ENCODE results near the gene VPREB3. TPM values are rescaled to one million over a fixed set of nuclear protein-coding genes. Genes with fewer than 3 reads are reported as not detected.

The VPREB3 gene
- total RNA-seq, 4 donors from 2014 or later: not detected

DNA sequence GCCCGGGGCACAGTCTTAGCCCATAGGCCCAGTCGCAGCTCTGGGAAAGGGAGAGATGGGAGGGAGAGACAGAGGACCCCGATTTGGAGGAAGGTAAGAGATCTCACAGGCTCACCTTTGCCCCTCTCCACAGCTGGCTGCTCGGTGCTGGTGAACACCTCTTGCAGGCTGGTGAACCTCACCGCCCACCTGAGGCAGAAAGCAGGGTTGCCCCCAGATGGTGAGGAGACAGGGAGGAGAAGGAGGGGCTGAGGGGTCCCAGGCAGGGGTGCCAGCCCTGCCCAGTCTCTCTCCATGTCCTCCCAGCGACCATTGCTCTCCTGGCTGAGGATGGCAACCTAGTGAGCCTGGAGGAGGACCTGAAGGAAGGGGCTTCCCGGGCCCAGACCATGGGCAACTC lies 9.7 kb upstream of the VPREB3 start:
- TF ChIP-seq POLR2AphosphoS5 (IDR thresholded peaks at IDR 0.05) (no peak), POLR2A (IDR thresholded peaks at IDR 0.05) (no peak), EP300 (IDR thresholded peaks at IDR 0.05) (no peak)
- TF ChIP-seq, protein P1, sequence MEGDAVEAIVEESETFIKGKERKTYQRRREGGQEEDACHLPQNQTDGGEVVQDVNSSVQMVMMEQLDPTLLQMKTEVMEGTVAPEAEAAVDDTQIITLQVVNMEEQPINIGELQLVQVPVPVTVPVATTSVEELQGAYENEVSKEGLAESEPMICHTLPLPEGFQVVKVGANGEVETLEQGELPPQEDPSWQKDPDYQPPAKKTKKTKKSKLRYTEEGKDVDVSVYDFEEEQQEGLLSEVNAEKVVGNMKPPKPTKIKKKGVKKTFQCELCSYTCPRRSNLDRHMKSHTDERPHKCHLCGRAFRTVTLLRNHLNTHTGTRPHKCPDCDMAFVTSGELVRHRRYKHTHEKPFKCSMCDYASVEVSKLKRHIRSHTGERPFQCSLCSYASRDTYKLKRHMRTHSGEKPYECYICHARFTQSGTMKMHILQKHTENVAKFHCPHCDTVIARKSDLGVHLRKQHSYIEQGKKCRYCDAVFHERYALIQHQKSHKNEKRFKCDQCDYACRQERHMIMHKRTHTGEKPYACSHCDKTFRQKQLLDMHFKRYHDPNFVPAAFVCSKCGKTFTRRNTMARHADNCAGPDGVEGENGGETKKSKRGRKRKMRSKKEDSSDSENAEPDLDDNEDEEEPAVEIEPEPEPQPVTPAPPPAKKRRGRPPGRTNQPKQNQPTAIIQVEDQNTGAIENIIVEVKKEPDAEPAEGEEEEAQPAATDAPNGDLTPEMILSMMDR (IDR thresholded peaks at IDR 0.05): no peak
- DNase-seq (ENCODE audit: low spot score in 2 of 2): no peak
- Histone ChIP-seq H3K27me3 (no peaks in the 10 kb centered on the region), H3K36me3 (peaks cover 2% of the 10 kb centered on the region), H3K9me3 (no peaks in the 10 kb centered on the region), H3K4me3 (no peak overlapping the region), H3K27ac (no peak overlapping the region), H3K4me1 (peaks cover 45% of the 10 kb centered on the region)
- WGBS: 71% methylated on average over 7 of the region's 7 CpGs

DNA sequence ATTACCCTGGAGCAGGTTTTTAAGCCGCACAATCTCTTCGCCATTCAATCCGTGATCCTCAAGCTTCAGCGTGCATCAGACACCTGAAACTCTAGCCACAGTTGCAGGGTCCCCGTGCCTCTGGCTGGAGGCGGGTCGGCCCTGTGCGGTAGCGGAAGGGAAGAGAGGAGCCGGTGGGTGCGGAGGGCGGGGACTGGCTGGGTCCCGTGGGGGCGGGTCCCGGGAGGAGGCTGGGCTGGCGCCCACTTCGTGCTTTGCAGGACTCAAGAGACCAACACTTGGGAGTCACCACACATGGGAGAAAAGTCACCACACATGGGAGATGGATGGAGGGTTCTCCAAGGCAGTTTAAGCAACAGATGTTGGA lies 9.3 kb upstream of the VPREB3 start:
- TF ChIP-seq POLR2AphosphoS5 (IDR thresholded peaks at IDR 0.05) (no peak), POLR2A (IDR thresholded peaks at IDR 0.05) (no peak), EP300 (IDR thresholded peaks at IDR 0.05) (no peak)
- TF ChIP-seq, protein P1 (IDR thresholded peaks at IDR 0.05): no peak
- no peak for DNase-seq (ENCODE audit: low spot score in 2 of 2)
- H3K4me1 ChIP-seq: peaks cover 41% of the 10 kb centered on the region

DNA sequence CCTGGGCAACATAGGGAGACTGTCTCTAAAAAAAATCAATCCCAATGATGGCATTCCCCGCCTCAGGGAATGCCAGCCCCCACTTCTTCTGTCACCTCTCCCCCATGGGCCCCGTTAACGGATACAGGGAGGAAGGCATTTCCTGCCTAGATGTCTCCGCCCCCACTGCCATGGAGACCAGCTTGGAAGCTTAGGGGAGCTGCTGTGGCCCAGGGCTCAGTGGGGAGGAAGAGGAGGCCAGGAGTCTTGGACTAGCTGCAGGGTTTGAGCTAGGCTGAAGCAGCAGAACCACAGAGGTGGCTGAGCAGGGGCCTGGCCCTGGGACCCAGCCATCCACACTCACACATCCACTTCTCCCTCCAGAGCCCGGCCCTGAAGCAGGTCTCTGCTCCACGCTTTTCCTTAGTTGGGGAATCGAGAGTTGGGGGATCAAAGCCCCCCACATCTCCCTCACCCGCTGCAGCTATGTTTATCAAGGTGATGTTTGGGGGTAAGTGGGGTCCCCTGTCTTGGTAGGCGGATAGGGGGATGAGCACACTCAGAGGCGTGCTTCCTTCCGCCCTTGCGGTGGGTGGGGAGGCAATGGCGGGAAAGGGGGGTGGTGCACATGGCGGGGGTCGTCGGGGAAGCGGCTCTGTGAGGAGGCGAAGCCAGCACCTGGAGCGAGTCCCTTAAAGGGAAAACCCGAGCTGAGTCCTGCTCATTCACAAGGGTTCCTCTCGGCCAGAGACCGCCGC lies 8.8 kb upstream of the VPREB3 start, which contains the start of gene C22orf15:
C22orf15 (plus strand) TSS at position 149 of the 737 bp plus-strand sequence; CDS start at position 466, 317 bp downstream.
- Histone ChIP-seq H3K27me3 (no peaks in the 10 kb centered on the region), H3K36me3 (peaks cover 2% of the 10 kb centered on the region), H3K9me3 (no peaks in the 10 kb centered on the region), H3K27ac (no peak within 1 kb of the TSS), H3K4me3 (peak within 1 kb of the TSS; percentile 19), H3K4me1 (peaks cover 37% of the 10 kb centered on the region)
- DNase-seq (ENCODE audit: low spot score in 2 of 2): no peak
- WGBS: 64% methylated on average over 22 of the region's 23 CpGs
- TF ChIP-seq, protein P1 (IDR thresholded peaks at IDR 0.05): no peak
- TF ChIP-seq EP300 (IDR thresholded peaks at IDR 0.05) (no peak), POLR2A (IDR thresholded peaks at IDR 0.05) (no peak), POLR2AphosphoS5 (IDR thresholded peaks at IDR 0.05) (no peak)

More for the DNA sequence above, 9.3 kb upstream of the VPREB3 start:
- Histone ChIP-seq H3K27ac (no peak overlapping the region), H3K36me3 (peaks cover 2% of the 10 kb centered on the region), H3K9me3 (no peaks in the 10 kb centered on the region), H3K27me3 (no peaks in the 10 kb centered on the region), H3K4me3 (peak overlapping the region; percentile 19)
- 39% methylated on average over 17 of the region's 17 CpGs for WGBS

DNA sequence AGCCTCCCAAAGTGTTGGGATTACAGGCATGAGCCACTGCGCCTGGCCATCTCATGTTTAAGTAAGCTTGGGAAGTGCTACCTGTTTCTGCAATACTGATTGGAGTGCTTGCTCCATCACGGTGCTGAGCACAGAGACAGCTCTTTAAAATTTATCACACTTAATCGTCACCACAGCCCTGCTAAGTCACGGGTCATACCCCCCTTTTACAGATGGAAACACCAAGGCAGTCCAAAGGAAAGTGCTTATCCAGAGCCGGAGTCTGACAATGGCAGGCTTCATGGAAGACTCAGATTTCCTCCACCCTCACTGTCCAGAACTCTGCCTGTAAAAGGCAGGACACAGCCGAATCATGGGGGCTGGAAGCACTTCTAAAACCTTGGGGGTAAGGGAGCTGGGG lies 5.8 kb upstream of the VPREB3 start:
- WGBS: 90% methylated on average over 6 of the region's 6 CpGs
- no peaks in the 10 kb centered on the region for H3K27me3 ChIP-seq
- TF ChIP-seq, protein P1 (IDR thresholded peaks at IDR 0.05): no peak
- TF ChIP-seq EP300 (IDR thresholded peaks at IDR 0.05) (no peak), POLR2A (IDR thresholded peaks at IDR 0.05) (no peak), POLR2AphosphoS5 (IDR thresholded peaks at IDR 0.05) (no peak)
- no peak overlapping the region for H3K4me3 ChIP-seq
- H3K4me1 ChIP-seq: peaks cover 14% of the 10 kb centered on the region
- no peak for DNase-seq (ENCODE audit: low spot score in 2 of 2)
- H3K27ac ChIP-seq: no peak overlapping the region
- H3K36me3 ChIP-seq: peaks cover 2% of the 10 kb centered on the region
- no peaks in the 10 kb centered on the region for H3K9me3 ChIP-seq

DNA sequence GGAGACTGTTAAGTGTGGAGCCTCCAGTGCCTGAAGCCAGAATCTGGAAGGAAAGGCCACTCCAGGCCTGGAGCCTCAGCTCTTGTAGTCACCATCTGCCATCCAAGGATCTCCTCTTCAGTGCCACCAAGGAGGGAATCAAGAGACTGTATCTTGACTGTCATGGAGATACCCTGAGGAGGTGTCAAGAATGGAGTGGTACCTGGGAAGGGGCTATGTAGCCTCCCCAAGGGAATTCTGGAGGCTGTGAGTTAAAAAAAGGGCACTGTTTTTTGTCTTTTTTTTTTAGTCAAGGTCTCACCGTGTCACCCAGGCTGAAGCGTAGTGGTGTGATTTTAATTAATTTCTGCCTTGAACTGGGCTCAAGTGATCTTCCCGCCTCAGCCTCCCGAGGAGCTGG lies 5.3 kb upstream of the VPREB3 start:
- Histone ChIP-seq H3K4me3 (no peak overlapping the region), H3K9me3 (no peaks in the 10 kb centered on the region), H3K27ac (no peak overlapping the region), H3K27me3 (no peaks in the 10 kb centered on the region), H3K36me3 (peaks cover under 1% of the 10 kb centered on the region), H3K4me1 (peaks cover 14% of the 10 kb centered on the region)
- TF ChIP-seq POLR2A (IDR thresholded peaks at IDR 0.05) (no peak), POLR2AphosphoS5 (IDR thresholded peaks at IDR 0.05) (no peak), EP300 (IDR thresholded peaks at IDR 0.05) (no peak)
- TF ChIP-seq, protein P1 (IDR thresholded peaks at IDR 0.05): no peak
- 87% methylated on average over 4 of the region's 4 CpGs for WGBS
- no peak for DNase-seq (ENCODE audit: low spot score in 2 of 2)
